Glomerular endothelial cell (primary cell): ENCODE data around the gene HSPA13. TPM values are rescaled to one million over a fixed set of nuclear protein-coding genes. Genes with fewer than 3 reads are reported as not detected.
"Not testable (repeated sequence)": the region's sequence is repeated elsewhere in the genome, so short reads cannot be mapped to it uniquely, and the experiment has no call there.

Source experiments
- DNase-seq: peaks from one replicate; pipeline ENCODE4 v3.0.0-alpha.2; 2011; ENCODE audit warnings: low read depth, low spot score; ENCODE audit errors: extremely low read depth
- total RNA-seq: library from RNA; depleted of rRNA; stranded (reverse); fragments of >200 nt; gene quantifications from 2 replicates; pipeline ENCODE4 v1.2.3, GENCODE V29; 2015

HSPA13 gene, protein sequence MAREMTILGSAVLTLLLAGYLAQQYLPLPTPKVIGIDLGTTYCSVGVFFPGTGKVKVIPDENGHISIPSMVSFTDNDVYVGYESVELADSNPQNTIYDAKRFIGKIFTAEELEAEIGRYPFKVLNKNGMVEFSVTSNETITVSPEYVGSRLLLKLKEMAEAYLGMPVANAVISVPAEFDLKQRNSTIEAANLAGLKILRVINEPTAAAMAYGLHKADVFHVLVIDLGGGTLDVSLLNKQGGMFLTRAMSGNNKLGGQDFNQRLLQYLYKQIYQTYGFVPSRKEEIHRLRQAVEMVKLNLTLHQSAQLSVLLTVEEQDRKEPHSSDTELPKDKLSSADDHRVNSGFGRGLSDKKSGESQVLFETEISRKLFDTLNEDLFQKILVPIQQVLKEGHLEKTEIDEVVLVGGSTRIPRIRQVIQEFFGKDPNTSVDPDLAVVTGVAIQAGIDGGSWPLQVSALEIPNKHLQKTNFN
- total RNA-seq = 28.9 and 36.5 TPM in 2 replicates

DNA sequence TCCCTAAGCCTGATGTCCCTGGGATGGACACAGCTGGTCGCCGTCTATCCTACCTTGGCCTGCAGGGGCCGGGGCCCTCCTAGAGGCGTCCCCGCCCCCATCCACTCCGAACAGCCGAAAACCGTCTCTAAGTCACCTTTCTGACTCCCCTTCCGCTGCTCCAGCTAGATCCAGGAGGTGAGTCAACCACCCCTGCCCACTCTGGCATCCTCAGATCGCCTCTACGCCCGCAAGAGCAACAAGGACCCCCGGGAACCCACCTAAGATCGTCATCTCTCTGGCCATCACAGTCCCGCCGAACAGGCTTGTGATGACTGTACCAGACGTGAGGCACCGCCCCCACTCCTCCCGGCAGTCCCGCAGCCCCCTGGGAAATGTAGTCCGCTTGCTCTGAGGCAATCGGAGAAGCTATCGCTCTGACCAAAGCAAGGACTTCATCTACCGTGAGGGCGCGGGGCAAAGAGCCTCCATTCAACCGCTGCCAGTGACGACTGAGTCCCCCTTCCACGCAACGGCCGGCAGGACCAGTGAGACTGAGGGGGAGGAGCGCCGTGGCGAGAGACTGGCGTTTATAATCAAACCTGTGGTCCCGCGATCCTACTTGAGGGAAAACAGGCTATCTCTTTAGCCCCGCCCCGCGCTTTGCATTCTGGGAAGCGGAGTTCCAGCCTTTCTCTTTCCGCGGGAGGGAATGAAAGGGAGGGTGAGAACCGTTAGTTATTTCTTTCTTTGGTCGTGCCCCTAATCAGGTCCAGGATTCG, at the start of gene HSPA13:
TSS of gene HSPA13 (minus strand) at position 312 of the 761 bp plus-strand sequence. CDS start at position 285, 27 bp downstream.
- peak; percentile 94 for DNase-seq

DNA sequence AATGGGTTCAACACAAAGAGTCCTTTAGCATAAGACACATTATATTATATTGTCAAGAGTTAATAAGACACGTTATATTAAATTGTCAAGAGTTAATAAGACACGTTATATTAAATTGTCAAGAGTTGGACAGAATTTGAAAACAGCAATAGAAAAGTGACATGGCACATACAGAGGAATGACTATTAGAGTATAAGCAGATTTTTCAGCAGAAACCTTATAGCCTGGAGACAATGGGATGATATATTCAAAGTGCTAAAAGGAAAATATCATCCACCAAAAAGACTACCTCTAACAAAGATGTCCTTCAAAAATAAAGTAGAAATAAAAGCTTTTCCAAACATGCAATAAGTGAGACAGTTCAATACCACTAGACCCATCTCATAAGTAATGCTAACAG, 36.0 kb upstream of the HSPA13 start:
- no peak for DNase-seq

DNA sequence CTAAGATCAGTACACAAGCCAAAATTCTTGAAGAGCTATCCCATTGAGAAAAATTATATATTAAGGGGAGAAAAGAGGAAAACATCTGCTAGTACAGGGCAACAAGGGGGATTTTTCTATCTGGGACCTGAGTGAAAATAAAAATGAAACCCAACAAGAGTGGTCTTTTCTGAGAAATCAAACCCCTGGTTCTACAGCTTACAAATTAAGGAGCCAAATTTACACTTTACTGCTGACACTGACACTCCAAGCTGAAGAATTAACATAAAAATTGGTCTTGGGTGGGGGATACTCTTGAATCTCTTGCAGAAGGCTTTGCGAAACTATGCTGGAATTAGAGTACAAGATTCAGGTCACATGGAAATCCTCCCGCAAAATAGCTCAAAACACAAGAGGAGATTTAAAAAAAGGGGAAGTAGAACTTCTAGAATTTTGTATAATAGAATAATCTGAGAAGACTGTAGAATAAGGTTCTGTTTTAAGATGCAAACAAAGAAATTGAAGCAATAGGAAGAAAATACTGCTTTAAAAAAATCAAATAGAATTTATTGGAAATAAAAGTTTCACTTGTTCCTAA, 32.1 kb upstream of the HSPA13 start:
- DNase-seq = no peak

DNA sequence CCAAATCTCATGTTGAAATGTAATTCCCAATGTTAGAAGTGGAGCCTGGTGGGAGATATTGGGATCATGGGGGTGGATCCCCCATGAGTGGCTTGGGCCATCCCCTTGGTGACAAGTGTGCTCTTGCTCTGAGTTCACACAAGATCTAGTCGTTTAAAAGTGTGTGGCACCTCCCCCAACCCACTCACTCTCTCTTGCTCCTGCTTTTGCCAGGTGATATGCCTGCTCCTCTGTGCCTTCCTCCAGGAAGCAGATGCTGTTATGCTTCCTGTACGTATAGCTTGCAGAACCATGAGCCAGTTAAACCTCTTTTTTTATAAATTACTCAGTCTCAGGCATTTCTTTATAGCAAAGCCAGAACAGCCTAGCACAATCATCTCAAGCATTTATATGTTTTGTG, 23.0 kb upstream of the HSPA13 start:
- no peak for DNase-seq

DNA sequence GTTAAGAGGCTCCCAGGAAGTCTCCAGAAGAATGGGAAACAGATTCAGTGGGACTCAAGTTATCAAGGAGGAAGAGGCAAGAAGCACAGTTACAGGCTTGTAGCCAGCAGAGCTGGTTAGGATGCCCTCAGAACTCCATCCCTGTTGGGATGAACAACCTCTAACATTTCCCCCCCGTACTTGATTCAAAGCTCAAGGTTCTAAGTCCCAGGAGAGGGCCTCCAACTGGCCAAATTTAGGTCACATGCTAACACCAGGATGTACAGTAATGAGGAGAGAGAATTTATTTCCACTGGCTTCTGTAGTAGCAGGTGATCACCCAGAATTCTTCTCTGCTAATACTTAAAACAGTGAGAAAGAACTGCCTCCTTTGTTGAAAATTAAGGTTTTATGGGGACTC, 22.3 kb upstream of the HSPA13 start:
- no peak for DNase-seq

- peak; percentile 14 for DNase-seq
Measured at GRCh38 chr21:14403681-14404318, 20.9 kb upstream of the HSPA13 start.

GRCh38 chr21:14401217-14401616, 18.3 kb upstream of the HSPA13 start:
- DNase-seq = no peak

GRCh38 chr21:14388282-14388681, 5.3 kb upstream of the HSPA13 start:
- no peak for DNase-seq

GRCh38 chr21:14384453-14384852, 1.5 kb upstream of the HSPA13 start:
- no peak for DNase-seq

GRCh38 chr21:14383596-14384180, 742 bp upstream of the HSPA13 start:
- DNase-seq = peak; percentile 22

GRCh38 chr21:14382486-14382834, 486 bp downstream of the HSPA13 start:
- no peak for DNase-seq

DNA sequence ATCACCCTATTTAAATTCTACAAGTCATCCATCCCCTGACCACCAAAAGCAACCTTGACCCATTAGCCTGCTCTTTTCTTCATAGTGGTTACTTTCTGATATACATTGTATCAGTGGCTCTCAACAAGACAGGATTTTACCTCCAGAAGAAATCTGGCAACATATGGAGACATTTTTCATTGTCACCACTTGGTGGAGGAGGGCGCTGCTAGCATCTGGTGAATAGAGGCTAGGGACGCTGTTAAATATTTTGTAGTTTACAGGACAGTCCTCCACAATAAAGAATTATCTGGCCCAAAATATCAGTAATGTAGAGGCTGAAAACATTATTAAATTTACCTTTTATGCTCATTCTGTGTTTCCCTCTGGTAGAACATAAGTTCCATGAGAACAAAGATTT, 6.1 kb downstream of the HSPA13 start:
- DNase-seq = no peak

DNA sequence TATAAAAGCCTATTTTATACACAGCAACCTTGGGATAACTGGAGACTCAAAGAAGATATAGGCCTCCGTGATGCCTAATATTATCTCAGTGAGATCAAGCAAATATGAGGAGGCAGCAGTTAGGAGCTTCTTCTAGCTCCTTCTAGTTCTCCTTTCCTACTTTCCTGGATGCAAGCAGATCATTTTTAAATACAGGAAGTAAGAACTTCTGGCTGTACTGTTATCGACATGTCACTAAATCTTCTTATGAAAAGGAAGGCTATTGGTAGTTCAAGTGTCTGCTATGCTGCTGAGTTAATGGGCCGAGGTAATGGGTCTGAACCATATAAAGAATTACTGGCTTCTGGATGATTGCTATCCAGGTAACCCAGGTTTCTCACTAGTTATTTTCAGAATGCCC, 15.9 kb downstream of the HSPA13 start:
- DNase-seq = no peak

DNA sequence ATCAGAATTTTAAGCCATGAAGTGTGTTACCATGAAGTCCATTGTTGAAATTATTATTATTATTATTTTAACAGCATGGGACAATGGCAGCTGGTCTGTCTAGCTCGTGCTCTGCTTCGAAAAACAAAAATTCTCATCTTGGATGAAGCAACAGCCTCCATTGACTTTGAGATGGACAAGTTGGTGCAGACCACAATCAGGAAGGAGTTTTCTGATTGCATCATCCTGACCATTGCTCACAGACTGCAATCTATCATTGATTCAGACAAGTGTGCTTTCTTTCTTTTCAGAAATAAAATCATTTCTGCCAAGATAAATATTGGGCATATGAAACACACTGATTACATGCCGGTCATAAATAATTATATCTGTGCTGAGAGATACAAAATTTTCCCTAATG, 21.0 kb downstream of the HSPA13 start:
- DNase-seq = no peak

- no peak for DNase-seq
Measured at GRCh38 chr21:14358775-14359174, 24.2 kb downstream of the HSPA13 start.

DNA sequence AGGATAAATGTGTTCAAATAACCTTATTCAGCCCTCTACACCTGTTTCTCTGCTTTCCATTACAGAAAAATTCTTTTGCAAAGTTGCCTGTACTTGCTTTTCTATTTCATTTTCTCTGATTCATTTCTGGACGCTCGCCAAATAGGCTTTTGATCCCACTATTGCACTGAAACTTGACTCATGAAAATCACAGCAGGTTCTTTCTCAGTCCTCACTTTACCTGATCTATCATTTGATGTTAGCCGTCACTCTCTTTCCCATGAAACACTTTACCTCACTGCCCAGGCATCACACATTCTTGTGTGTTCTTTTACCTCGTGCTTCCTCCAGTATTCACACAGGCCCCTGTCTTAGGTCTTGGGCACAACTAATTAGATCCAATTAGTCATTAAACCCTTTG, 26.2 kb downstream of the HSPA13 start:
- DNase-seq = no peak

DNA sequence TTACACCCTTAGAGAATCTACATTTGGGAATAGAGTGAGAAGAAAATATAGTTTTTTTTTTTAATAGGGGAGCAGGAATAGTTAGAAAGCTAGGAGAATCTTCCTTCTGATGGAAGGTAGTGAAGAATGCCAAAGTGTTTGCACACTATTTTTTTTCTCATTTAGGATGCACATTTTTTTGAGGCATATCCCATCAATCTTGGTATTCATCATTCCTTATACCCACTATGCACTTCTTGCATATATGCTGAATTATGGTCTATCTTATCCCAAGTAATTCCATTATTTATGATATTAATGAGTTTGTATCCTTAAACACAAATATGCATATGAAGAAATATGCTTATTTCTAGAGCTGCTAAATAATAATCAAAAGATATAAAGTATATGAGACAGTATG, 28.4 kb downstream of the HSPA13 start:
- no peak for DNase-seq

DNA sequence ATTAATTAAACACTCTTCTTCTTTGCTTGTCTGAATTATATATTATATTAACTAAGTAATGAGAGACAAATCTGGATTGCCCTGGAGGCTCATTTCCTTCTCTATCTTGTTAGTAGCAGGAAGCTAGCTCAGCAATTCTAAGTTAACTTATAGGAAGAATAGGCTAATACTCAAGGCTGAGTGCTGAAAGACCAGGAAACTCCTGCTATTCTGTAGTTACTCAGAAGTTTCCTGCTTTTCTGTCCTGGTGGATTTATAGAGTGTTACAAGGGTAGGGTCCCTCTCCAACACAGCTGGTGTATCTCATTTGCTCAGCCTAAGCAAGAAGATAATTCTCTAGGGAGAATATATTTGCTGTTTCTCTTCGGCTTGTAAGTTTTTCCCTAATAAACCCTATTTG, 29.2 kb downstream of the HSPA13 start:
- DNase-seq = no peak

DNA sequence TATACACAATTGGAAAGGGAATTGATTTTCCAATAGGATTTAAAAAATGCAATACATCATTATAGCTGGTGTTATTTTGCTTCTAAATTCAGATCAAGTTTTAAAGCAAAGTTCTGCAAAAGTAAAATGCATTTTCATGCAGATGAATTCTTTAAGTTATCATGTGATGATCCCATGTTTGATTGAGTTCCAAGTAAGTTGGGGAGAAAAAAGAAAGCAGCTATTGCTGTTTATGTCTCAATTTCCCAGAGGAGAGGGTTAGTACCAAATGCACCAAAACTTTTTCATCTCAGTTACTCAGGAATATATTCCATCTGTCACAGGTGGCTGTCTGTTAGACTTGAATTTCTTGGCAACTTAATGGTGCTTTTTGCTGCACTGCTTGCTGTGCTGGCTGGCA, 29.7 kb downstream of the HSPA13 start:
- DNase-seq = no peak

DNA sequence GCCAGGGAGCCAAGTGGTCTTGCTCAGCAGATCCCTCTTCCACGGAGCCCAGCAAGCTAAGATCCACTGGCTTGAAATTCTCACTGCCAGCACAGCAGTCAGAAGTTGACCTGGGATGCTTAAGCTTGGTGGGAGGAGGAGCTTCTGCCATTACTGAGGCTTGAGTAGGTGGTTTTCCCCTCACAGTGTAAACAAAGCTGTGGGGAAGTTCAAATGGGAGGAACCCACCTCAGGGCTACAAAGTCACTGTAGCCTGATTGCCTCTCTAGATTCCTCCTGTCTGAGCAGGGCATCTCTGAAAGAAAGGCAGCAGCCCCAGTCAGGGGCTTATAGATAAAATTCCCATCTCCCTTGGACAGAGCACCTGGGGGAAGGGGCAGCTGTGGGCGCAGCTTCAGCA, 55.6 kb downstream of the HSPA13 start:
- DNase-seq = not testable (repeated sequence)

DNA sequence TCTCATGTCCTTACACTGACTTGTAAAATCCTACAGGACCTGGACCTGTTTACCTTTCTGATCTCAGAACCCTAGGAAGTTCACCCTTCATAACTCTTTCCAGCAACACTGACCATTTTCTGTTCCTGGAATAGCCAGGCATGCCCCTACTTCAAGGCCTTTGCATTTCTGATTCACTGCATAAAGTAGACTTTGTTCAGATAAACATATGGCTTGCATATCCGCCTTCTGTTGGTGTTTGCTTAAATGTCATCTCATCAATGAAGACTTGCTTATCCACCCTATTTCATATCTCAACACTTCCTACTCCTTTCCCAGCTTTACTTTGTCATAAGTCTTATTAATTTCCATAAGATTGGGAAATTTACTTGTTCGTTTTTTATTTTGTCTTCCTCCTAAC, 57.4 kb downstream of the HSPA13 start:
- no peak for DNase-seq
